HepG2 (cell line): ENCODE measurements around the gene GNRH2. TPM values are rescaled to one million over a fixed set of nuclear protein-coding genes. Genes with fewer than 3 reads are reported as not detected.

Experiments used
- GPN1 ChIP-seq: sonication (generic); formaldehyde crosslinking; IDR thresholded peaks from 2 replicates; pipeline ENCODE4 v1.5.1; 2020; ENCODE audit warnings: missing genetic modification reagents, borderline replicate concordance
- GZF1 ChIP-seq: sonication (generic); formaldehyde crosslinking; IDR thresholded peaks from 2 replicates; pipeline ENCODE4 v1.5.1; 2020; ENCODE audit warnings: mild to moderate bottlenecking, missing genetic modification reagents
- IKZF1 ChIP-seq: fragments of 450-650 bp; IDR thresholded peaks from 2 replicates; pipeline ENCODE4 v1.7.1; 2016
- JDP2 ChIP-seq: sonication (generic); formaldehyde crosslinking; IDR thresholded peaks from 2 replicates; pipeline ENCODE4 v1.8.1; 2022; ENCODE audit warnings: missing genetic modification reagents, borderline replicate concordance
- NCOA5 ChIP-seq: sonication (generic); formaldehyde crosslinking; IDR thresholded peaks from 2 replicates; pipeline ENCODE4 v1.4.0; 2020; ENCODE audit warnings: missing genetic modification reagents
- NFIB ChIP-seq: sonication (generic); formaldehyde crosslinking; IDR thresholded peaks from 2 replicates; pipeline ENCODE4 v1.9.0; 2021; ENCODE audit warnings: missing genetic modification reagents, mild to moderate bottlenecking, borderline replicate concordance
- PHF8 ChIP-seq: sonication (generic); formaldehyde crosslinking; IDR thresholded peaks from 2 replicates; pipeline ENCODE4 v1.5.0; 2020; ENCODE audit warnings: missing genetic modification reagents
- PPARG ChIP-seq: conservative IDR thresholded peaks from 2 replicates; pipeline ENCODE4 v1.6.1; 2016; ENCODE audit warnings: missing biosample characterization, missing genetic modification reagents
- SALL1 ChIP-seq: sonication (generic); formaldehyde crosslinking; IDR thresholded peaks from 2 replicates; pipeline ENCODE4 v1.8.0; 2022; ENCODE audit warnings: mild to moderate bottlenecking, missing genetic modification reagents
- USF2 ChIP-seq, 2 experiments: sonication (generic) in 1 of 2; formaldehyde crosslinking in 1 of 2; IDR thresholded peaks; 2 replicates each; pipeline versions ENCODE4 v1.5.1 to v1.6.1; 2011 to 2020; ENCODE audit warnings: borderline replicate concordance in 1 of 2, low read depth in 1 of 2, low read length in 1 of 2, mild to moderate bottlenecking in 1 of 2, missing genetic modification reagents in 1 of 2, moderate library complexity in 1 of 2
- ZBED4 ChIP-seq: sonication (generic); formaldehyde crosslinking; IDR thresholded peaks from 2 replicates; pipeline ENCODE4 v1.4.0; 2020; ENCODE audit warnings: missing genetic modification reagents, borderline replicate concordance
- ZFP90 ChIP-seq: sonication (generic); formaldehyde crosslinking; IDR thresholded peaks from 2 replicates; pipeline ENCODE4 v1.8.0; 2022; ENCODE audit warnings: missing genetic modification reagents, mild to moderate bottlenecking, inconsistent platforms, borderline replicate concordance
- ZFP91 ChIP-seq: sonication (generic); formaldehyde crosslinking; IDR thresholded peaks from 2 replicates; pipeline ENCODE4 v1.9.0; 2022; ENCODE audit warnings: missing genetic modification reagents, mild to moderate bottlenecking, borderline replicate concordance
- ZNF362 ChIP-seq: sonication (generic); formaldehyde crosslinking; IDR thresholded peaks from 2 replicates; pipeline ENCODE4 v1.4.0; 2020; ENCODE audit warnings: missing genetic modification reagents, mild to moderate bottlenecking, borderline replicate concordance
- ZNF431 ChIP-seq: sonication (generic); formaldehyde crosslinking; IDR thresholded peaks from 2 replicates; pipeline ENCODE4 v1.9.0; 2022; ENCODE audit warnings: missing genetic modification reagents, low read depth, mild to moderate bottlenecking, borderline replicate concordance
- ZNF441 ChIP-seq: sonication (generic); formaldehyde crosslinking; IDR thresholded peaks from 2 replicates; pipeline ENCODE4 v1.7.0; 2021; ENCODE audit warnings: missing genetic modification reagents, borderline replicate concordance
- ZNF460 ChIP-seq: sonication (generic); formaldehyde crosslinking; IDR thresholded peaks from 2 replicates; pipeline ENCODE4 v1.5.1; 2020; ENCODE audit warnings: missing genetic modification reagents, mild to moderate bottlenecking, borderline replicate concordance
- ZNF484 ChIP-seq: sonication (generic); formaldehyde crosslinking; IDR thresholded peaks from 2 replicates; pipeline ENCODE4 v1.5.1; 2020; ENCODE audit warnings: mild to moderate bottlenecking, low read depth, missing genetic modification reagents, borderline replicate concordance
- ZSCAN29 ChIP-seq: sonication (generic); formaldehyde crosslinking; conservative IDR thresholded peaks from 2 replicates; pipeline ENCODE4 v1.4.0; 2020; ENCODE audit warnings: mild to moderate bottlenecking, missing genetic modification reagents
- polyA plus RNA-seq, 8 experiments: library from polyadenylated mRNA; depleted of rRNA in 3 of 8; stranded (reverse) in 7 of 8; unstranded in 1 of 8; fragments of >200 nt; fragmentation: Illumina TruSeq in 4 of 8; extraction: Trizol in 4 of 8; gene quantifications; 2 replicates each; pipeline versions ENCODE4 v1.2.1 to v1.2.3, GENCODE V29; 2011 to 2016; ENCODE audit warnings: low read depth in 4 of 8, missing spikeins in 1 of 8, mixed read lengths in 1 of 8; ENCODE audit not compliant: insufficient read depth in 1 of 8
- total RNA-seq, 5 experiments: library from RNA; depleted of rRNA; stranded (reverse); fragments of >200 nt; fragmentation: Illumina TruSeq; extraction: Trizol; gene quantifications; 2 replicates each; pipeline ENCODE4 v1.2.3, GENCODE V29; 2016; ENCODE audit warnings: low read depth in 1 of 5

The GNRH2 gene
- total and polyA plus RNA-seq, 2 of the 13 experiments (the other 11 are each of a cell fraction or from before 2014, with no cell fraction given): 0.28 TPM; not detected in 1

GRCh38 chr20:3067139-3068014 is 24.0 kb downstream of the GNRH2 start (continued):
- TF ChIP-seq NFIB (CRISPR knock-in tag) (no peak), ZNF484 (CRISPR knock-in tag) (no peak), PHF8 (CRISPR knock-in tag) (no peak), ZFP91 (CRISPR knock-in tag) (0 out of 2 replicates have a peak, but pooled peaks have one; percentile 27), SALL1 (CRISPR knock-in tag) (peak; percentile 11; the same call in 1 of the 2 replicates), ZFP90 (CRISPR knock-in tag) (0 out of 2 replicates have a peak, but pooled peaks have one; percentile 18), USF2 (IDR thresholded peaks at IDR 0.05; ENCODE audit: low read depth, low read length) (no peak), USF2 (CRISPR knock-in tag; IDR thresholded peaks at IDR 0.05; ENCODE audit: borderline replicate concordance) (peak; percentile 19; the same call in 1 of the 2 replicates), ZSCAN29 (no peak), IKZF1 (no peak), GZF1 (CRISPR knock-in tag) (no peak), JDP2 (no peak), ZNF441 (CRISPR knock-in tag) (no peak), ZBED4 (CRISPR knock-in tag) (no peak), GPN1 (no peak), ZNF362 (0 out of 2 replicates have a peak, but pooled peaks have one; percentile 11), ZNF460 (CRISPR knock-in tag) (peak; percentile 34; the same call in 1 of the 2 replicates), PPARG (CRISPR knock-in tag) (no peak), NCOA5 (no peak), ZNF431 (CRISPR knock-in tag) (no peak)
